Ovary (tissue), 3 donors: ENCODE results near the gene ADD2.

ENCODE experiments used
- EP300 ChIP-seq: sonication (generic); formaldehyde crosslinking; IDR thresholded peaks from one replicate; pipeline ENCODE4 v1.6.1; 2017; ENCODE audit warnings: antibody characterized with exemption
- TF ChIP-seq, protein P1 (sequence below), 3 donors: fragments of 450-650 bp in 2 of 3; fragments of 200-600 bp in 1 of 3; IDR thresholded peaks; one replicate each; pipeline versions ENCODE4 v1.5.1 to v1.8.0; 2016 to 2022; ENCODE audit warnings: antibody characterized with exemption in 3 of 3, mild to moderate bottlenecking in 1 of 3
- donor health status: DM: no; HTN: no; CAD: no.

DNA sequence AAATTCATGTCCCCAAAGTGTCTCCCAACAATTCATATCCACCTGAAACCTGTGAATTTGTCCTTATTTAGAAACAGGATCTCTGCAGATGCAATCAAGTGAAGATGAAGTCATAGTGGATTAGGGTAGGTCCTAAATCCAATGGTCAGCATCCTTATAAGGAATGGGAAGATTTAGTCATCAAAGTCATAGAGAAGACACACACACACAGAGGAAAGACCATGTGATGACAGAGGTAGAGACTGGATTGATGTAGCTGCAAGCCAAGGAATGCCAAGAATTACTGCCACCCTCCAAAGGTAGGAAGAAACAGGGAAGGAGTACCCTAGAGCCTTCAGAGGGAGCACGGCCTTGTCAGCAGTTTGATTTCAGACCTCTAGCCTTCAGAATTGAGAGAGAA is 17.7 kb downstream of the ADD2 start:
- TF ChIP-seq, protein P1, sequence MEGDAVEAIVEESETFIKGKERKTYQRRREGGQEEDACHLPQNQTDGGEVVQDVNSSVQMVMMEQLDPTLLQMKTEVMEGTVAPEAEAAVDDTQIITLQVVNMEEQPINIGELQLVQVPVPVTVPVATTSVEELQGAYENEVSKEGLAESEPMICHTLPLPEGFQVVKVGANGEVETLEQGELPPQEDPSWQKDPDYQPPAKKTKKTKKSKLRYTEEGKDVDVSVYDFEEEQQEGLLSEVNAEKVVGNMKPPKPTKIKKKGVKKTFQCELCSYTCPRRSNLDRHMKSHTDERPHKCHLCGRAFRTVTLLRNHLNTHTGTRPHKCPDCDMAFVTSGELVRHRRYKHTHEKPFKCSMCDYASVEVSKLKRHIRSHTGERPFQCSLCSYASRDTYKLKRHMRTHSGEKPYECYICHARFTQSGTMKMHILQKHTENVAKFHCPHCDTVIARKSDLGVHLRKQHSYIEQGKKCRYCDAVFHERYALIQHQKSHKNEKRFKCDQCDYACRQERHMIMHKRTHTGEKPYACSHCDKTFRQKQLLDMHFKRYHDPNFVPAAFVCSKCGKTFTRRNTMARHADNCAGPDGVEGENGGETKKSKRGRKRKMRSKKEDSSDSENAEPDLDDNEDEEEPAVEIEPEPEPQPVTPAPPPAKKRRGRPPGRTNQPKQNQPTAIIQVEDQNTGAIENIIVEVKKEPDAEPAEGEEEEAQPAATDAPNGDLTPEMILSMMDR (IDR thresholded peaks at IDR 0.05), result no peak
- no peak for TF ChIP-seq EP300
